Tibial nerve (tissue), 4 donors: ENCODE measurements around the gene DOCK2.

Experiments
- CTCF ChIP-seq, 5 experiments: fragments of 200-600 bp in 3 of 5; fragments of 450-650 bp in 2 of 5; sonication (generic) in 3 of 5; IDR thresholded peaks; one replicate each; pipeline ENCODE4 v1.5.1; 2016 to 2019; ENCODE audit warnings: antibody characterized with exemption in 5 of 5, mild to moderate bottlenecking in 3 of 5, moderate library complexity in 2 of 5
- EP300 ChIP-seq, 2 donors: sonication (generic); formaldehyde crosslinking; IDR thresholded peaks; one replicate each; pipeline ENCODE4 v1.6.1; 2017; ENCODE audit warnings: antibody characterized with exemption in 2 of 2, mild to moderate bottlenecking in 1 of 2
- POLR2A ChIP-seq, 2 donors: fragments of 450-650 bp; IDR thresholded peaks; one replicate each; pipeline ENCODE4 v1.6.1; 2017; ENCODE audit warnings: antibody characterized with exemption in 2 of 2, mild to moderate bottlenecking in 2 of 2, moderate library complexity in 2 of 2

GRCh38 chr5:169956126-169956525 is 319.1 kb downstream of the DOCK2 start:
- TF ChIP-seq CTCF (IDR thresholded peaks at IDR 0.05) (no peak), POLR2A (IDR thresholded peaks at IDR 0.05) (no peak), EP300 (IDR thresholded peaks at IDR 0.05) (no peak)
